HG02943 (cell line): ENCODE results near the gene CRIM1.
"Not testable (repeated sequence)": the region's sequence is repeated elsewhere in the genome, so short reads cannot be mapped to it uniquely, and the experiment has no call there.

ENCODE experiments used
- ATAC-seq: cut with Tn5 transposase; IDR thresholded peaks from one replicate; pipeline ENCODE4 v1.9.1; 2021; ENCODE audit warnings: mild to moderate bottlenecking, low read depth, moderate library complexity; ENCODE audit not compliant: unreplicated experiment

Gene CRIM1

GRCh38 chr2:36351291-36351690 lies 4.3 kb upstream of the CRIM1 start:
- no peak for ATAC-seq

- ATAC-seq, result no peak
Observed at GRCh38 chr2:36351736-36352349, 3.7 kb upstream of the CRIM1 start.

- no peak for ATAC-seq
Observed at GRCh38 chr2:36352701-36353100, 2.9 kb upstream of the CRIM1 start.

GRCh38 chr2:36354811-36355150 lies 797 bp upstream of the CRIM1 start:
- no peak for ATAC-seq

- no peak for ATAC-seq
Observed at GRCh38 chr2:36355890-36356297, 316 bp downstream of the CRIM1 start.

GRCh38 chr2:36356298-36356989 lies 866 bp downstream of the CRIM1 start:
- ATAC-seq, result peak; percentile 34

- ATAC-seq, result peak; percentile 36
Observed at GRCh38 chr2:36356990-36357846, 1.6 kb downstream of the CRIM1 start.

- no peak for ATAC-seq
Observed at GRCh38 chr2:36357847-36358659, 2.5 kb downstream of the CRIM1 start.

GRCh38 chr2:36359067-36359466 lies 3.5 kb downstream of the CRIM1 start:
- no peak for ATAC-seq

- ATAC-seq, result no peak
Observed at GRCh38 chr2:36360063-36360462, 4.5 kb downstream of the CRIM1 start.

GRCh38 chr2:36360834-36361233 lies 5.3 kb downstream of the CRIM1 start:
- no peak for ATAC-seq

- ATAC-seq, result no peak
Observed at GRCh38 chr2:36361396-36361795, 5.8 kb downstream of the CRIM1 start.

- ATAC-seq, result no peak
Observed at GRCh38 chr2:36362291-36362690, 6.7 kb downstream of the CRIM1 start.

- not testable (repeated sequence) for ATAC-seq
Observed at GRCh38 chr2:36363085-36363484, 7.5 kb downstream of the CRIM1 start.

GRCh38 chr2:36366491-36367120 lies 11.0 kb downstream of the CRIM1 start:
- ATAC-seq, result no peak

GRCh38 chr2:36367486-36367885 lies 11.9 kb downstream of the CRIM1 start:
- ATAC-seq, result no peak

- no peak for ATAC-seq
Observed at GRCh38 chr2:36367895-36368353, 12.3 kb downstream of the CRIM1 start.

- ATAC-seq, result no peak
Observed at GRCh38 chr2:36368438-36368837, 12.9 kb downstream of the CRIM1 start.

GRCh38 chr2:36369163-36369562 lies 13.6 kb downstream of the CRIM1 start:
- ATAC-seq, result no peak

- ATAC-seq, result no peak
Observed at GRCh38 chr2:36369716-36370115, 14.1 kb downstream of the CRIM1 start.
